Liver (tissue), 9 donors: ENCODE data around the gene TIMM29. TPM values are rescaled to one million over a fixed set of nuclear protein-coding genes. Genes with fewer than 3 reads are reported as not detected.

Experiments
- DNase-seq: peaks from one replicate; pipeline ENCODE4 v3.0.0-alpha.2; 2017; ENCODE audit warnings: low spot score
- H3K27ac ChIP-seq, 2 donors: one replicate each; pipeline ENCODE4 v1.7.0; 2013; ENCODE audit warnings: inconsistent platforms in 2 of 2, low read length in 2 of 2, control low read depth in 1 of 2, low read depth in 1 of 2, mild to moderate bottlenecking in 1 of 2
- H3K27me3 ChIP-seq, 4 donors: one replicate each; pipeline versions ENCODE4 v1.6.1 to v1.7.0; 2013; ENCODE audit warnings: low read length in 3 of 4, inconsistent platforms in 1 of 4, mild to moderate bottlenecking in 1 of 4, moderate library complexity in 1 of 4; ENCODE audit not compliant: control insufficient read depth in 4 of 4, insufficient read depth in 4 of 4
- H3K36me3 ChIP-seq, 4 donors: one replicate each; pipeline versions ENCODE4 v1.6.1 to v1.7.0; 2013; ENCODE audit warnings: low read length in 3 of 4, mild to moderate bottlenecking in 3 of 4, low read depth in 1 of 4, moderate library complexity in 1 of 4; ENCODE audit not compliant: control insufficient read depth in 4 of 4, insufficient read depth in 3 of 4
- H3K4me1 ChIP-seq, 4 donors: one replicate each; pipeline versions ENCODE4 v1.6.1 to v1.7.0; 2013; ENCODE audit warnings: low read length in 3 of 4, mild to moderate bottlenecking in 3 of 4, moderate library complexity in 1 of 4; ENCODE audit not compliant: control insufficient read depth in 4 of 4, insufficient read depth in 4 of 4
- H3K4me3 ChIP-seq, 3 donors: one replicate each; pipeline versions ENCODE4 v1.6.1 to v1.7.0; 2013; ENCODE audit warnings: low read length in 3 of 3, control low read depth in 1 of 3, low read depth in 1 of 3, mild to moderate bottlenecking in 1 of 3
- H3K9ac ChIP-seq, 2 donors: one replicate each; pipeline ENCODE4 v1.7.0; 2013; ENCODE audit warnings: low read length in 2 of 2, mild to moderate bottlenecking in 2 of 2, moderate library complexity in 2 of 2, control low read depth in 1 of 2, low read depth in 1 of 2
- H3K9me3 ChIP-seq, 4 donors: one replicate each; pipeline versions ENCODE4 v1.6.1 to v1.7.0; 2013; ENCODE audit warnings: low read length in 3 of 4; ENCODE audit not compliant: control insufficient read depth in 4 of 4
- ATF3 ChIP-seq: IDR thresholded peaks from 2 replicates; pipeline ENCODE4 v1.6.1; 2016; ENCODE audit warnings: antibody characterized with exemption
- CTCF ChIP-seq: fragments of 150-350 bp; IDR thresholded peaks from 2 replicates; pipeline ENCODE4 v1.5.1; 2017; ENCODE audit warnings: improper control_type of control experiment, low read depth, low read length; ENCODE audit not compliant: missing input control
- EGR1 ChIP-seq, 2 donors: IDR thresholded peaks; 2 replicates each; pipeline ENCODE4 v1.6.1; 2016 to 2018; ENCODE audit warnings: antibody characterized with exemption in 2 of 2, low read depth in 2 of 2
- FOXA2 ChIP-seq: IDR thresholded peaks from 2 replicates; pipeline ENCODE4 v1.6.1; 2016; ENCODE audit warnings: antibody characterized with exemption
- MAX ChIP-seq: IDR thresholded peaks from 2 replicates; pipeline ENCODE4 v1.6.1; 2016; ENCODE audit warnings: antibody characterized with exemption
- NR2F2 ChIP-seq: IDR thresholded peaks from 2 replicates; pipeline ENCODE4 v1.6.1; 2016; ENCODE audit warnings: antibody characterized with exemption
- RAD21 ChIP-seq, 2 donors: IDR thresholded peaks; 2 replicates each; pipeline ENCODE4 v1.6.1; 2016; ENCODE audit warnings: antibody characterized with exemption in 2 of 2, mild to moderate bottlenecking in 2 of 2
- REST ChIP-seq: IDR thresholded peaks from 2 replicates; pipeline ENCODE4 v1.6.1; 2016; ENCODE audit warnings: antibody characterized with exemption, mild to moderate bottlenecking
- RXRA ChIP-seq, 2 donors: IDR thresholded peaks; 2 replicates each; pipeline ENCODE4 v1.6.1; 2017 to 2018; ENCODE audit warnings: antibody characterized with exemption in 2 of 2, mild to moderate bottlenecking in 1 of 2
- SP1 ChIP-seq: IDR thresholded peaks from 2 replicates; pipeline ENCODE4 v1.6.1; 2018; ENCODE audit warnings: antibody characterized with exemption, mild to moderate bottlenecking
- YY1 ChIP-seq: IDR thresholded peaks from 2 replicates; pipeline ENCODE4 v1.6.1; 2016; ENCODE audit warnings: antibody characterized with exemption, mild to moderate bottlenecking
- ZBTB33 ChIP-seq: IDR thresholded peaks from 2 replicates; pipeline ENCODE4 v1.6.1; 2016; ENCODE audit warnings: antibody characterized with exemption
- WGBS: extraction: QIAGEN DNeasy Blood & Tissue Kit; methylation state at CpG from one replicate; pipeline ENCODE4 v1.1.7; 2013; 5-methylcytosine and 5-hydroxymethylcytosine counted together
- polyA plus RNA-seq, 2 donors: library from polyadenylated mRNA; stranded (reverse) in 1 of 2; unstranded in 1 of 2; fragments of 200-250 nt in 1 of 2; fragments of >200 nt in 1 of 2; fragmentation: Nextera tagmentation in 1 of 2; extraction: Ambion mirVana in 1 of 2; gene quantifications; one replicate each; pipeline versions ENCODE4 v1.2.1 to v1.2.3, GENCODE V29; 2013 to 2015
- total RNA-seq, 2 donors: library from RNA; depleted of rRNA; stranded (reverse); fragments of >200 nt; gene quantifications; one replicate each; pipeline ENCODE4 v1.2.3, GENCODE V29; 2014
- donor health status: healthy.
- donor health status: healthy.
- donor health status: healthy.
- donor health status: healthy.
- donor health status: healthy.

Gene TIMM29
- total and polyA plus RNA-seq, 4 donors = 9.4 to 25.2 (median 14.6) TPM

- Histone ChIP-seq H3K4me3 (no peak overlapping the region), H3K9me3 (no peaks in the 10 kb centered on the region), H3K4me1 (no peaks in the 10 kb centered on the region), H3K27ac (no peak overlapping the region), H3K9ac (no peak overlapping the region), H3K27me3 (no peaks in the 10 kb centered on the region), H3K36me3 (peaks cover 3 to 55% (median 10%) of the 10 kb centered on the region in 4 donors)
- no peak for TF ChIP-seq SP1
- TF ChIP-seq ATF3 = no peak
- no peak for TF ChIP-seq NR2F2
- no peak for TF ChIP-seq YY1
- TF ChIP-seq RAD21 (IDR thresholded peaks at IDR 0.05) = no peak
- no peak for TF ChIP-seq MAX
- TF ChIP-seq ZBTB33 = no peak
- no peak for TF ChIP-seq FOXA2
- no peak for TF ChIP-seq RXRA (IDR thresholded peaks at IDR 0.05)
- 86% methylated on average over 26 of the region's 26 CpGs for WGBS
- no peak for DNase-seq
Measured at GRCh38 chr19:10919352-10920287, 9.0 kb upstream of the TIMM29 start.

- WGBS = 97% methylated on average over 10 of the region's 10 CpGs
- DNase-seq = no peak
Measured at GRCh38 chr19:10920288-10920655, 8.3 kb upstream of the TIMM29 start.

More at GRCh38 chr19:10920288-10920655, 8.3 kb upstream of the TIMM29 start:
- H3K9me3 ChIP-seq = no peaks in the 10 kb centered on the region
- H3K9ac ChIP-seq = no peak overlapping the region
- no peak for TF ChIP-seq ZBTB33
- TF ChIP-seq NR2F2 = no peak
- no peak for TF ChIP-seq ATF3
- TF ChIP-seq REST = no peak
- TF ChIP-seq YY1 = no peak
- TF ChIP-seq FOXA2 = no peak
- TF ChIP-seq EGR1 (IDR thresholded peaks at IDR 0.05; ENCODE audit: low read depth in 2 of 2) = no peak
- no peak for TF ChIP-seq CTCF
- H3K27me3 ChIP-seq = no peaks in the 10 kb centered on the region
- H3K4me3 ChIP-seq = no peak overlapping the region
- peaks cover 0 to under 1% (median 0%) of the 10 kb centered on the region in 4 donors for H3K4me1 ChIP-seq
- peaks cover 5 to 57% (median 10%) of the 10 kb centered on the region in 4 donors for H3K36me3 ChIP-seq
- no peak overlapping the region for H3K27ac ChIP-seq
